GM19328 (cell line): ENCODE results near the gene KCNAB1.
"Not testable (repeated sequence)": the region's sequence is repeated elsewhere in the genome, so short reads cannot be mapped to it uniquely, and the experiment has no call there.

Experiments used
- ATAC-seq: cut with Tn5 transposase; IDR thresholded peaks from one replicate; pipeline ENCODE4 v1.9.1; 2021; ENCODE audit warnings: mild to moderate bottlenecking, moderate library complexity; ENCODE audit not compliant: unreplicated experiment

The KCNAB1 gene

GRCh38 chr3:156174229-156174847, 54.0 kb downstream of the KCNAB1 start:
- ATAC-seq = no peak

GRCh38 chr3:156175570-156175969, 55.2 kb downstream of the KCNAB1 start:
- no peak for ATAC-seq

- ATAC-seq = no peak
Measured at GRCh38 chr3:156176048-156176447, 55.7 kb downstream of the KCNAB1 start.

- no peak for ATAC-seq
Measured at GRCh38 chr3:156176629-156177210, 56.3 kb downstream of the KCNAB1 start.

GRCh38 chr3:156180077-156180476, 59.7 kb downstream of the KCNAB1 start:
- no peak for ATAC-seq

- no peak for ATAC-seq
Measured at GRCh38 chr3:156181509-156181908, 61.1 kb downstream of the KCNAB1 start.

GRCh38 chr3:156183396-156183795, 63.0 kb downstream of the KCNAB1 start:
- no peak for ATAC-seq

- ATAC-seq = no peak
Measured at GRCh38 chr3:156184156-156184555, 63.8 kb downstream of the KCNAB1 start.

GRCh38 chr3:156187146-156187769, 66.9 kb downstream of the KCNAB1 start:
- no peak for ATAC-seq

- no peak for ATAC-seq
Measured at GRCh38 chr3:156188757-156189156, 68.4 kb downstream of the KCNAB1 start.

- no peak for ATAC-seq
Measured at GRCh38 chr3:156189927-156190326, 69.5 kb downstream of the KCNAB1 start.

GRCh38 chr3:156194945-156195344, 74.6 kb downstream of the KCNAB1 start:
- ATAC-seq = not testable (repeated sequence)

GRCh38 chr3:156197152-156197551, 76.8 kb downstream of the KCNAB1 start:
- ATAC-seq = not testable (repeated sequence)

- ATAC-seq = no peak
Measured at GRCh38 chr3:156201411-156202405, 81.3 kb downstream of the KCNAB1 start.

- no peak for ATAC-seq
Measured at GRCh38 chr3:156206157-156206556, 85.8 kb downstream of the KCNAB1 start.

GRCh38 chr3:156207802-156208685, 87.7 kb downstream of the KCNAB1 start:
- no peak for ATAC-seq

GRCh38 chr3:156209631-156210335, 89.4 kb downstream of the KCNAB1 start:
- ATAC-seq = no peak

GRCh38 chr3:156211583-156211982, 91.2 kb downstream of the KCNAB1 start:
- no peak for ATAC-seq

- no peak for ATAC-seq
Measured at GRCh38 chr3:156214676-156215075, 94.3 kb downstream of the KCNAB1 start.

- no peak for ATAC-seq
Measured at GRCh38 chr3:156215751-156216150, 95.4 kb downstream of the KCNAB1 start.
